Fibroblast of lung (primary cell): ENCODE measurements around the gene TBC1D13.

Experiments
- EZH2 ChIP-seq: IDR thresholded peaks from 2 replicates; pipeline ENCODE4 v1.5.1; 2012; ENCODE audit warnings: low read length, control low read depth, mild to moderate bottlenecking; ENCODE audit errors: missing control alignments
- TF ChIP-seq, protein P1 (sequence below), 2 donors: IDR thresholded peaks in 1 of 2; conservative IDR thresholded peaks in 1 of 2; 1 replicate in 1 of 2; 2 replicates in 1 of 2; pipeline ENCODE4 v1.5.1; 2011 to 2012; ENCODE audit warnings: low read length in 2 of 2, control low read depth in 1 of 2, inconsistent platforms in 1 of 2, low read depth in 1 of 2, mild to moderate bottlenecking in 1 of 2

DNA sequence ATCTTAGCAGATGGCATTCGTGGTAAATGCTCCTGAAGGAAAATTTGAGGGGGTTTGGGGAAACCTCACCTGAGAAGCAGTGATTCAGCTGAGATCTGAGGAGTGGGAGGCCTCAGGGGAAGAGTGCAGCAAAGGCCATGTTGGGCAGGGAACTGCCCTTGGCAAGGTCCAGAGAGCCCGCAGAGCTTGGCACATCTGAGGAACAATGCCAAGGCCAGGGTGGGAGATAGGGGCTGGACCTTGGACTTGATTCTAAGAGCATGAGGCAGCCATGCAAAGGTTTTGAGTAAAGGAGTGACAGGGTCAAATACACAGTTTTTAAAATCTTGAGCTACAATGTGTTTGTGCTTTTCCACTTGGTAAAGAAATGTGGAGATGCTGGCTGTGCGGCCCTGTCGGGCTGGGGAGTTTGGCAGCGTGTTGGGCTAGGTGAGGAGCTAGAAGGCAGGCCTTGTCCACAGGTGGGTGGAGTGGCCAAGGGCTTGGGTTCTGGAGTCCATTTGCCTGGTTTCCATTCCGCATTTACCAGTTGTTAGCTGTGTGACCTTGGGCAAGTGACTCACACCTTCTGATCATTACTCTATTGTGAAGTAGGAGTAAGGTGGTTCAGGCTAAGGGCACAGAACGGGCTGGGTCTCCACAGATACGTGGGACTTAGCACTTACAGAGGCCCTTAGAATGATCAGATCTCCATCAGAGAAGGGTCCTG is 6.1 kb downstream of the TBC1D13 start:
- TF ChIP-seq, protein P1, sequence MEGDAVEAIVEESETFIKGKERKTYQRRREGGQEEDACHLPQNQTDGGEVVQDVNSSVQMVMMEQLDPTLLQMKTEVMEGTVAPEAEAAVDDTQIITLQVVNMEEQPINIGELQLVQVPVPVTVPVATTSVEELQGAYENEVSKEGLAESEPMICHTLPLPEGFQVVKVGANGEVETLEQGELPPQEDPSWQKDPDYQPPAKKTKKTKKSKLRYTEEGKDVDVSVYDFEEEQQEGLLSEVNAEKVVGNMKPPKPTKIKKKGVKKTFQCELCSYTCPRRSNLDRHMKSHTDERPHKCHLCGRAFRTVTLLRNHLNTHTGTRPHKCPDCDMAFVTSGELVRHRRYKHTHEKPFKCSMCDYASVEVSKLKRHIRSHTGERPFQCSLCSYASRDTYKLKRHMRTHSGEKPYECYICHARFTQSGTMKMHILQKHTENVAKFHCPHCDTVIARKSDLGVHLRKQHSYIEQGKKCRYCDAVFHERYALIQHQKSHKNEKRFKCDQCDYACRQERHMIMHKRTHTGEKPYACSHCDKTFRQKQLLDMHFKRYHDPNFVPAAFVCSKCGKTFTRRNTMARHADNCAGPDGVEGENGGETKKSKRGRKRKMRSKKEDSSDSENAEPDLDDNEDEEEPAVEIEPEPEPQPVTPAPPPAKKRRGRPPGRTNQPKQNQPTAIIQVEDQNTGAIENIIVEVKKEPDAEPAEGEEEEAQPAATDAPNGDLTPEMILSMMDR (conservative IDR thresholded peaks at IDR 0.05 in 1 of 2, IDR thresholded peaks at IDR 0.05 in 1 of 2; ENCODE audit: low read depth in 1 of 2, low read length in 2 of 2) = no peak
- TF ChIP-seq EZH2 = no peak
